SK-N-SH (cell line): Measurements from ENCODE around the gene MGRN1. TPM values are rescaled to one million over a fixed set of nuclear protein-coding genes. Genes with fewer than 3 reads are reported as not detected.

Experiments used
- CTCF ChIA-PET: fragments of 300-600, 350-600 bp; formaldehyde crosslinking; extraction: SDS; loops from one replicate; lab custom pipeline; 2021; lab: Yijun Ruan, JAX
- POLR2A ChIA-PET: fragments of 350-600 bp; sonication (Branson Sonifier 250); formaldehyde crosslinking; extraction: SDS; loops from one replicate; lab custom pipeline; 2020; ENCODE audit warnings: antibody characterized with exemption, inconsistent platforms; lab: Yijun Ruan, JAX
- DNase-seq: peaks from one replicate; pipeline ENCODE4 v3.0.0; 2012
- H2AFZ ChIP-seq: fragments of 200-600 bp; sonication (generic); 2 replicates; pipeline ENCODE4 v1.8.1; 2016; ENCODE audit warnings: antibody characterized with exemption, mild to moderate bottlenecking, low read depth
- H3F3A ChIP-seq: fragments of 200-600 bp; sonication (generic); replicated peaks from 2 replicates; pipeline ENCODE3; 2016; ENCODE audit warnings: antibody characterized with exemption, mild to moderate bottlenecking; ENCODE audit not compliant: insufficient read depth
- H3K27ac ChIP-seq, 2 experiments: fragments of 200-500 bp in 1 of 2; fragments of 200-600 bp in 1 of 2; sonication (Bioruptor generic) in 1 of 2; sonication (generic), shearing (Covaris generic) in 1 of 2; 2 replicates each; pipeline versions ENCODE4 v1.5.1 to v1.6.1; 2014 to 2016; ENCODE audit warnings: low read depth in 2 of 2, inconsistent platforms in 1 of 2, low read length in 1 of 2, mild to moderate bottlenecking in 1 of 2, mixed read lengths in 1 of 2
- H3K27me3 ChIP-seq: fragments of 200-600 bp; sonication (generic), shearing (Covaris generic); 2 replicates; pipeline ENCODE4 v1.6.1; 2016; ENCODE audit warnings: mixed run types; ENCODE audit not compliant: insufficient read depth
- H3K36me3 ChIP-seq, 2 experiments: fragments of 200-500 bp in 1 of 2; fragments of 200-600 bp in 1 of 2; sonication (Bioruptor generic) in 1 of 2; sonication (generic) in 1 of 2; replicated peaks in 1 of 2; 2 replicates each; pipeline versions ENCODE3 to v1.5.1; 2014 to 2016; ENCODE audit warnings: low read length in 1 of 2, mild to moderate bottlenecking in 1 of 2; ENCODE audit not compliant: insufficient read depth in 2 of 2, control insufficient read depth in 1 of 2
- H3K4me1 ChIP-seq, 2 experiments: fragments of 200-500 bp in 1 of 2; fragments of 200-600 bp in 1 of 2; sonication (Bioruptor generic) in 1 of 2; sonication (generic), shearing (Covaris generic) in 1 of 2; 2 replicates each; pipeline versions ENCODE4 v1.5.1 to v1.6.1; 2014 to 2016; ENCODE audit warnings: low read depth in 1 of 2, low read length in 1 of 2, mixed run types in 1 of 2; ENCODE audit not compliant: insufficient read depth in 2 of 2, control insufficient read depth in 1 of 2
- H3K4me2 ChIP-seq: fragments of 200-600 bp; sonication (generic), shearing (Covaris generic); 2 replicates; pipeline ENCODE4 v1.6.1; 2017; ENCODE audit warnings: mixed run types
- H3K4me3 ChIP-seq, 2 experiments: fragments of 200-500 bp in 1 of 2; fragments of 200-600 bp in 1 of 2; sonication (Bioruptor generic) in 1 of 2; sonication (generic), shearing (Covaris generic) in 1 of 2; 2 replicates each; pipeline versions ENCODE4 v1.5.1 to v1.8.1; 2014 to 2016; ENCODE audit warnings: low read depth in 2 of 2, inconsistent platforms in 1 of 2, low read length in 1 of 2, mild to moderate bottlenecking in 1 of 2, mixed read lengths in 1 of 2, moderate library complexity in 1 of 2
- H3K79me2 ChIP-seq: fragments of 200-600 bp; sonication (generic); 2 replicates; pipeline ENCODE4 v1.8.1; 2017; ENCODE audit warnings: mild to moderate bottlenecking; ENCODE audit not compliant: insufficient read depth
- H3K9ac ChIP-seq: fragments of 200-600 bp; sonication (generic); 2 replicates; pipeline ENCODE4 v1.6.1; 2017; ENCODE audit warnings: mixed run types
- H3K9me2 ChIP-seq: fragments of 200-600 bp; sonication (generic); 2 replicates; pipeline ENCODE4 v1.6.1; 2017; ENCODE audit warnings: mixed run types
- H3K9me3 ChIP-seq: fragments of 200-600 bp; sonication (generic); 2 replicates; pipeline ENCODE4 v1.6.1; 2017; ENCODE audit warnings: mixed run types, mild to moderate bottlenecking, moderate library complexity
- H4K20me1 ChIP-seq: fragments of 200-600 bp; sonication (generic); 2 replicates; pipeline ENCODE4 v1.6.1; 2017; ENCODE audit warnings: mild to moderate bottlenecking, mixed run types; ENCODE audit not compliant: insufficient read depth
- EP300 ChIP-seq, 2 experiments: IDR thresholded peaks; 2 replicates each; pipeline versions ENCODE4 v1.4.0 to v1.6.1; 2012; ENCODE audit warnings: borderline replicate concordance in 1 of 2, low read depth in 1 of 2, low read length in 1 of 2
- FOXJ3 ChIP-seq: sonication (generic); formaldehyde crosslinking; IDR thresholded peaks from 2 replicates; pipeline ENCODE4 v1.5.1; 2020; ENCODE audit warnings: mild to moderate bottlenecking, missing genetic modification reagents
- FOXM1 ChIP-seq: IDR thresholded peaks from 2 replicates; pipeline ENCODE4 v1.4.0; 2012; ENCODE audit warnings: low read depth, mild to moderate bottlenecking
- GATA2 ChIP-seq: sonication (generic); formaldehyde crosslinking; IDR thresholded peaks from 2 replicates; pipeline ENCODE4 v1.5.0; 2020; ENCODE audit warnings: mild to moderate bottlenecking, missing genetic modification reagents
- MEF2A ChIP-seq: IDR thresholded peaks from 2 replicates; pipeline ENCODE4 v1.4.0; 2012; ENCODE audit warnings: low read depth, borderline replicate concordance
- MXI1 ChIP-seq: IDR thresholded peaks from 2 replicates; pipeline ENCODE4 v1.6.1; 2012; ENCODE audit warnings: mild to moderate bottlenecking, low read depth, low read length, improper control_type of control experiment
- NRF1 ChIP-seq: IDR thresholded peaks from 2 replicates; pipeline ENCODE4 v1.6.1; 2012; ENCODE audit warnings: low read depth, mild to moderate bottlenecking, low read length
- RAD21 ChIP-seq: IDR thresholded peaks from 2 replicates; pipeline ENCODE4 v1.6.1; 2012; ENCODE audit warnings: mild to moderate bottlenecking, low read length
- RCOR1 ChIP-seq: fragments of 150-350 bp; IDR thresholded peaks from 2 replicates; pipeline ENCODE4 v1.6.1; 2017; ENCODE audit warnings: antibody characterized with exemption, low read length
- SMC3 ChIP-seq: IDR thresholded peaks from 2 replicates; pipeline ENCODE4 v1.6.1; 2012; ENCODE audit warnings: low read depth, low read length, improper control_type of control experiment
- TAF1 ChIP-seq: IDR thresholded peaks from 2 replicates; pipeline ENCODE4 v1.6.1; 2012; ENCODE audit warnings: low read depth, mild to moderate bottlenecking, low read length, moderate library complexity, borderline replicate concordance
- TCF12 ChIP-seq: IDR thresholded peaks from 2 replicates; pipeline ENCODE4 v1.4.0; 2012
- TEAD4 ChIP-seq: IDR thresholded peaks from 2 replicates; pipeline ENCODE4 v1.4.0; 2012; ENCODE audit warnings: mild to moderate bottlenecking, borderline replicate concordance; ENCODE audit not compliant: insufficient read depth
- WGBS: methylation state at CpG from one replicate; pipeline ENCODE4 v1.1.6; 2017; ENCODE audit warnings: low lambda C conversion rate; 5-methylcytosine and 5-hydroxymethylcytosine counted together
- polyA plus RNA-seq, 3 experiments: library from polyadenylated mRNA; depleted of rRNA; stranded (reverse); fragments of >200 nt; gene quantifications; 2 replicates each; pipeline ENCODE4 v1.2.3, GENCODE V29; 2012
- TF ChIP-seq, protein P1 (sequence below): fragments of 150-350 bp; IDR thresholded peaks from 2 replicates; pipeline ENCODE4 v1.6.1; 2017; ENCODE audit warnings: antibody characterized with exemption, low read length, low read depth, borderline replicate concordance
- TF ChIP-seq, protein P2 (sequence below): IDR thresholded peaks from 2 replicates; pipeline ENCODE4 v1.4.0; 2012; ENCODE audit warnings: low read depth, borderline replicate concordance
- TF ChIP-seq, protein P3 (sequence below): IDR thresholded peaks from 2 replicates; pipeline ENCODE4 v1.4.0; 2012; ENCODE audit warnings: low read depth
- TF ChIP-seq, protein P4 (sequence below): IDR thresholded peaks from 2 replicates; pipeline ENCODE4 v1.4.0; 2012; ENCODE audit warnings: low read depth, borderline replicate concordance

Gene MGRN1
- polyA plus RNA-seq, 1 of the 3 experiments (the other 2 are of a cell fraction) = 13.3 TPM

DNA sequence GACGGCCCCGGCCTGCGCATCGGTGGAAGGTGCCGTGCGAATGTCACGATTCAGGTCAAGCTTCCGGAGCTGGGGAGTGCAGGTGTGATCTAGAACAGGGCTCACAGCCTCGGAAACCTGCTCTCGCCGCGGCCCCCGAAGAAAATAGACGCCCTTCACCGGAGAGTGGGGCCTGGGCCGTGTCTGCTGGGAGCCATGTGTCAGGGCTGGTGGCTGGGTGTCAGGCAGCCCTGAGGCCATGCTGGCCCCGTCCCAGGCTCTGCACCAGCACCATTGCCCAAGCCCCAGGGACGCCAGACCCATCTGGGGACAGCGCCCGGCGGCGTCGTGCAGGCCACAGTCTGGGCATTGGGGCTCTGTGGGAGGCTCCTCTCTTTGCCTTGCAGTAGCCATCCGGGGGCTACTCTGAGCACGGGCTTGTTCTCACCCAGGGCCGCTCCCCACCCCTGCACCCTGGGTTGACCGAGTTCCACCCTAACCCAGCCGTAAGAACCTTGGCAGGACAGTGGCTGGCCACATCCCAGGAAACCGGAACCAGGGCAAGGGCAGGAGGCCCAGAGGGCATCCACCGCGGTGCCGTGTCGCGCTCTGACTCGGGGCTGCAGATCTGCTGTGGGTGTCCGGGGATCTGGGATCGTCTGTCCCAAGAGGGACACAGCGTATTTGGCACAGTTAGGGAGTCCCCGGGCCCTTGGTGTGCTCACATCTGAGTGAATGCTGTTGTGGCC lies 63.5 kb downstream of the MGRN1 start:
- Histone ChIP-seq H3K36me3 (peaks cover 0 to 40% of the 10 kb centered on the region in 2 experiments), H3K79me2 (no peaks in the 10 kb centered on the region), H3K4me2 (no peak overlapping the region), H2AFZ (no peak overlapping the region), H3K4me3 (no peak overlapping the region), H3K27ac (no peak overlapping the region), H3F3A (peaks cover 3% of the 10 kb centered on the region), H3K9me2 (no peaks in the 10 kb centered on the region), H3K9me3 (no peaks in the 10 kb centered on the region), H3K27me3 (no peaks in the 10 kb centered on the region), H4K20me1 (no peaks in the 10 kb centered on the region), H3K4me1 (peaks cover 0 to 12% of the 10 kb centered on the region in 2 experiments; a peak in 1 of 4 replicates), H3K9ac (no peak overlapping the region)
- WGBS = 93% methylated on average over 33 of the region's 39 CpGs
- CTCF ChIA-PET = no interaction called here
- DNase-seq = no peak
- TF ChIP-seq RAD21 (no peak), FOXJ3 (CRISPR knock-in tag) (no peak), EP300 (IDR thresholded peaks at IDR 0.05; ENCODE audit: borderline replicate concordance in 1 of 2, low read depth in 1 of 2, low read length in 1 of 2) (no peak), RCOR1 (no peak), FOXM1 (no peak), GATA2 (CRISPR knock-in tag) (no peak), NRF1 (no peak), TCF12 (no peak), TAF1 (no peak), MEF2A (no peak), SMC3 (no peak), TEAD4 (no peak), MXI1 (no peak)
- TF ChIP-seq, protein P1, sequence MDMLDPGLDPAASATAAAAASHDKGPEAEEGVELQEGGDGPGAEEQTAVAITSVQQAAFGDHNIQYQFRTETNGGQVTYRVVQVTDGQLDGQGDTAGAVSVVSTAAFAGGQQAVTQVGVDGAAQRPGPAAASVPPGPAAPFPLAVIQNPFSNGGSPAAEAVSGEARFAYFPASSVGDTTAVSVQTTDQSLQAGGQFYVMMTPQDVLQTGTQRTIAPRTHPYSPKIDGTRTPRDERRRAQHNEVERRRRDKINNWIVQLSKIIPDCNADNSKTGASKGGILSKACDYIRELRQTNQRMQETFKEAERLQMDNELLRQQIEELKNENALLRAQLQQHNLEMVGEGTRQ = no peak
- TF ChIP-seq, protein P2, sequence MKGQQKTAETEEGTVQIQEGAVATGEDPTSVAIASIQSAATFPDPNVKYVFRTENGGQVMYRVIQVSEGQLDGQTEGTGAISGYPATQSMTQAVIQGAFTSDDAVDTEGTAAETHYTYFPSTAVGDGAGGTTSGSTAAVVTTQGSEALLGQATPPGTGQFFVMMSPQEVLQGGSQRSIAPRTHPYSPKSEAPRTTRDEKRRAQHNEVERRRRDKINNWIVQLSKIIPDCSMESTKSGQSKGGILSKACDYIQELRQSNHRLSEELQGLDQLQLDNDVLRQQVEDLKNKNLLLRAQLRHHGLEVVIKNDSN = no peak
- TF ChIP-seq, protein P3, sequence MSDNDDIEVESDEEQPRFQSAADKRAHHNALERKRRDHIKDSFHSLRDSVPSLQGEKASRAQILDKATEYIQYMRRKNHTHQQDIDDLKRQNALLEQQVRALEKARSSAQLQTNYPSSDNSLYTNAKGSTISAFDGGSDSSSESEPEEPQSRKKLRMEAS = no peak
- TF ChIP-seq, protein P4, sequence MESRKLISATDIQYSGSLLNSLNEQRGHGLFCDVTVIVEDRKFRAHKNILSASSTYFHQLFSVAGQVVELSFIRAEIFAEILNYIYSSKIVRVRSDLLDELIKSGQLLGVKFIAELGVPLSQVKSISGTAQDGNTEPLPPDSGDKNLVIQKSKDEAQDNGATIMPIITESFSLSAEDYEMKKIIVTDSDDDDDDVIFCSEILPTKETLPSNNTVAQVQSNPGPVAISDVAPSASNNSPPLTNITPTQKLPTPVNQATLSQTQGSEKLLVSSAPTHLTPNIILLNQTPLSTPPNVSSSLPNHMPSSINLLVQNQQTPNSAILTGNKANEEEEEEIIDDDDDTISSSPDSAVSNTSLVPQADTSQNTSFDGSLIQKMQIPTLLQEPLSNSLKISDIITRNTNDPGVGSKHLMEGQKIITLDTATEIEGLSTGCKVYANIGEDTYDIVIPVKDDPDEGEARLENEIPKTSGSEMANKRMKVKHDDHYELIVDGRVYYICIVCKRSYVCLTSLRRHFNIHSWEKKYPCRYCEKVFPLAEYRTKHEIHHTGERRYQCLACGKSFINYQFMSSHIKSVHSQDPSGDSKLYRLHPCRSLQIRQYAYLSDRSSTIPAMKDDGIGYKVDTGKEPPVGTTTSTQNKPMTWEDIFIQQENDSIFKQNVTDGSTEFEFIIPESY = no peak
- POLR2A ChIA-PET = no interaction called here
